ENCODE results near the gene MFSD12.

MFSD12 gene

GRCh38 chr19:3520166-3521103 is 37.0 kb downstream of the MFSD12 start:
- TF ChIP-seq, protein P1, sequence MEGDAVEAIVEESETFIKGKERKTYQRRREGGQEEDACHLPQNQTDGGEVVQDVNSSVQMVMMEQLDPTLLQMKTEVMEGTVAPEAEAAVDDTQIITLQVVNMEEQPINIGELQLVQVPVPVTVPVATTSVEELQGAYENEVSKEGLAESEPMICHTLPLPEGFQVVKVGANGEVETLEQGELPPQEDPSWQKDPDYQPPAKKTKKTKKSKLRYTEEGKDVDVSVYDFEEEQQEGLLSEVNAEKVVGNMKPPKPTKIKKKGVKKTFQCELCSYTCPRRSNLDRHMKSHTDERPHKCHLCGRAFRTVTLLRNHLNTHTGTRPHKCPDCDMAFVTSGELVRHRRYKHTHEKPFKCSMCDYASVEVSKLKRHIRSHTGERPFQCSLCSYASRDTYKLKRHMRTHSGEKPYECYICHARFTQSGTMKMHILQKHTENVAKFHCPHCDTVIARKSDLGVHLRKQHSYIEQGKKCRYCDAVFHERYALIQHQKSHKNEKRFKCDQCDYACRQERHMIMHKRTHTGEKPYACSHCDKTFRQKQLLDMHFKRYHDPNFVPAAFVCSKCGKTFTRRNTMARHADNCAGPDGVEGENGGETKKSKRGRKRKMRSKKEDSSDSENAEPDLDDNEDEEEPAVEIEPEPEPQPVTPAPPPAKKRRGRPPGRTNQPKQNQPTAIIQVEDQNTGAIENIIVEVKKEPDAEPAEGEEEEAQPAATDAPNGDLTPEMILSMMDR (conservative IDR thresholded peaks at IDR 0.05; ENCODE audit: low read depth, low read length): no peak
- H3K4me3 ChIP-seq (ENCODE audit: low read depth, low read length): no peak overlapping the region
- no peak for DNase-seq (ENCODE audit: low read depth)

DNA sequence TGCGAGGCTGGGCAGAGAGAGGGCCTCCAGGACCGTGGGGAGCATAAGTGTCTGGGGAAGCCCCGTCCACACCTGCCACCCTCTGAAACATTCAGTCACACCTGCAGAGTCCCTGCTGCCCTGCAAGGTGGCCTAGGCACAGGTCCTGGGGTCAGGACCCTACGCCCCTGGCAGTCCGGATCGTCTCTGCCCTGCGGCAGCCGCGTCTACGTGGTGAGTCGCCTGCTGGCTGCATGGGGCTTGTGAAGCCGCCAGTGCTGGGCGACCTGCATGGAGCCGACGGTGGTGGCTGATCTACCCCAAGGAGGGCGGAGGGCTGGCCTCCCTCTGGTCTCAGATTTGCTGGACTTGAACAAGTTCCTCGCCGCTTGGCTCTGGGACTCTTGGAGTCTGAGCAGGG is 38.3 kb downstream of the MFSD12 start:
- H3K4me3 ChIP-seq (ENCODE audit: low read depth, low read length): no peak overlapping the region
- TF ChIP-seq, protein P1 (conservative IDR thresholded peaks at IDR 0.05; ENCODE audit: low read depth, low read length): no peak
- no peak for DNase-seq (ENCODE audit: low read depth)

DNA sequence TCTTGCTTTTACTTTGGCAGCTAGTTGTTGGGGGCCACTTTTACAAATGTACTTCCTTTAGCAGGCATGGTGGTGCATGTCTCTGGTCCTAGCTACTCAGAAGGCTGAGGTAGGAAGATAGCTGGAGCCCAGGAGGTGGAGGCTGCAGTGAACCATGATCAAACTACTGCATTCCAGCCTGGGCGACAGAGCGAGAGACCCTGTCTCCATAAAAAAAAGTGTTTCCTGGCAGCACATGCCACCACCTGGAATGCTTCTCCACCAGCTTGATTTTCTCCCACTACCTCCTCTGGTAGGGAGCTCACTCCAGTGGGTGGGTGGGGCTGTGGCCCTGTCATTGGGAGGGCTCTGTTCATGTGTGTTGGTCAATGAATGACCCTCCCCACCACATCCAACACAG is 38.7 kb downstream of the MFSD12 start:
- DNase-seq (ENCODE audit: low read depth): no peak
- H3K4me3 ChIP-seq (ENCODE audit: low read depth, low read length): no peak overlapping the region
- TF ChIP-seq, protein P1 (conservative IDR thresholded peaks at IDR 0.05; ENCODE audit: low read depth, low read length): no peak

DNA sequence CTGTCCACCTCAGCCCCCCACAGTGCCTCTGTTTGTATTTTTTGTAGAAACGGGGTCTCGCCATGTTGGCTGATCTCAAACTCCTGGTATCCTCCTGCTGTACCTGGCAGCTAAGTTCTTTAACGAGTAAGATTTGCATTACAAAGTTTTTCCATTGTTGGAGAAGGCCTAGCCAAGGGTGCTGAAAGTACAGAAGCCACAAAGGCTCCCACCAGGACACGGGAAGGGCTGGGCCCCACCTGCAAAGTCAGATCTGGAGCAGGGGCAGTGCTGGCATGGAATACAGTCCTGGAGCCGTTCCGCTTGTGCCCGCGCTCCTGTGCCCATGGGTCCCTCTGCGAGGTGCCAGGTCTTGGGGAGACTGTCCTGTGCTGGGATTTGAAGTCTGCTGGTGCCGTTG is 39.1 kb downstream of the MFSD12 start:
- TF ChIP-seq, protein P1 (conservative IDR thresholded peaks at IDR 0.05; ENCODE audit: low read depth, low read length): no peak
- H3K4me3 ChIP-seq (ENCODE audit: low read depth, low read length): no peak overlapping the region
- no peak for DNase-seq (ENCODE audit: low read depth)

GRCh38 chr19:3517638-3518037 is 39.7 kb downstream of the MFSD12 start:
- H3K4me3 ChIP-seq (ENCODE audit: low read depth, low read length): no peak overlapping the region
- no peak for DNase-seq (ENCODE audit: low read depth)
- TF ChIP-seq, protein P1 (conservative IDR thresholded peaks at IDR 0.05; ENCODE audit: low read depth, low read length): no peak

DNA sequence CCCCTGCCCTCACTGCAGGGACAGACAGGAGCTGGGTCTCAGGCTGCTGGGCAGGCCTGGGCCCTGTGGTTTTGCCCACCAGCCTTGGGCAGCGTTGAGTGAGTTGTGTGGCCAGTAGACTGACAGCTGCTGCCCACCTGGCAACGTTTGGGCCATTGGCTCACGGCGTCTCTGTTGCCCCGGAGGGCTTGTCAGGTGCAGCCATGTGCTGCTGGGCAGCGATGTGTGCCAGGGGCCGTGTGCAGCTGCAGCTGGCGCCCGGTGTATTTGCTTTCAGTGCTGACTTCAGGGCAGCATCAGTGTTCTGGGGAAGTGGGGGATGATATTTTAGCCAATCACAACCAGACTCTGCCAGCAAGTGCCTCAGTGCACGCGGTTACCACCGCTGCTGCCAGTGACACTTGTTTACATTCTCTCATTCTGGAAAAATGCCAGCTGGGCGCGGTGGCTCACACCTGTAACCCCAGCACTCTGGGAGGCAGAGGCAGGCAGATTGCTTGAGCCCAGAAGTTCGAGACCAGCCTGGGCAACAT is 40.6 kb downstream of the MFSD12 start:
- no peak for DNase-seq (ENCODE audit: low read depth)
- no peak overlapping the region for H3K4me3 ChIP-seq (ENCODE audit: low read depth, low read length)
- TF ChIP-seq, protein P1 (conservative IDR thresholded peaks at IDR 0.05; ENCODE audit: low read depth, low read length): no peak
